NT2/D1 (cell line): Measurements from ENCODE around the gene CANT1.

ENCODE experiments used
- DNase-seq: peaks from one replicate; pipeline ENCODE4 v3.0.0-alpha.2; 2011; ENCODE audit warnings: low read depth, low spot score
- H3K27me3 ChIP-seq: 2 replicates; pipeline ENCODE4 v1.6.0; 2011; ENCODE audit warnings: mild to moderate bottlenecking; ENCODE audit not compliant: insufficient read length, insufficient read depth
- H3K36me3 ChIP-seq: 2 replicates; pipeline ENCODE4 v1.6.1; 2011; ENCODE audit warnings: mild to moderate bottlenecking, low read length, mixed read lengths; ENCODE audit not compliant: insufficient read depth, insufficient read length
- H3K4me1 ChIP-seq: 2 replicates; pipeline ENCODE4 v1.5.1; 2011; ENCODE audit not compliant: insufficient read depth, insufficient read length
- H3K4me3 ChIP-seq: 2 replicates; pipeline ENCODE4 v1.5.1; 2011; ENCODE audit warnings: low read depth; ENCODE audit not compliant: insufficient read length
- H3K9ac ChIP-seq: 2 replicates; pipeline ENCODE4 v1.6.0; 2011; ENCODE audit warnings: low read depth; ENCODE audit not compliant: insufficient read length
- H3K9me3 ChIP-seq: 2 replicates; pipeline ENCODE4 v1.5.1; 2011; ENCODE audit warnings: mild to moderate bottlenecking, low read length; ENCODE audit not compliant: insufficient read depth
- SUZ12 ChIP-seq: IDR thresholded peaks from 2 replicates; pipeline ENCODE4 v1.6.1; 2011; ENCODE audit not compliant: insufficient read length, insufficient read depth; ENCODE audit errors: extremely low read depth
- YY1 ChIP-seq: IDR thresholded peaks from 2 replicates; pipeline ENCODE4 v1.6.1; 2011; ENCODE audit not compliant: insufficient read length, insufficient read depth
- ZNF274 ChIP-seq: IDR thresholded peaks from 2 replicates; pipeline ENCODE4 v1.6.1; 2011; ENCODE audit warnings: mild to moderate bottlenecking, low read depth, low read length

CANT1 gene

GRCh38 chr17:79046916-79047280, 37.3 kb upstream of the CANT1 start:
- peaks cover 15% of the 10 kb centered on the region for H3K4me1 ChIP-seq
- H3K36me3 ChIP-seq = no peaks in the 10 kb centered on the region
- H3K4me3 ChIP-seq = no peak overlapping the region
- H3K27me3 ChIP-seq = no peaks in the 10 kb centered on the region
- TF ChIP-seq ZNF274 (no peak), SUZ12 (no peak), YY1 (no peak)
- H3K9me3 ChIP-seq = peaks cover 8% of the 10 kb centered on the region; the same call in 1 of the 2 replicates
- DNase-seq = no peak
- H3K9ac ChIP-seq = no peak overlapping the region

- DNase-seq = no peak
- Histone ChIP-seq H3K4me3 (no peak overlapping the region), H3K36me3 (no peaks in the 10 kb centered on the region), H3K9ac (peak overlapping the region; percentile 54), H3K4me1 (peaks cover 15% of the 10 kb centered on the region), H3K9me3 (peaks cover 4% of the 10 kb centered on the region; the same call in 1 of the 2 replicates), H3K27me3 (no peaks in the 10 kb centered on the region)
- TF ChIP-seq YY1 (no peak), SUZ12 (no peak), ZNF274 (no peak)
Observed at GRCh38 chr17:79046197-79046915, 36.8 kb upstream of the CANT1 start.

- peaks cover 15% of the 10 kb centered on the region for H3K4me1 ChIP-seq
- H3K36me3 ChIP-seq = no peaks in the 10 kb centered on the region
- H3K4me3 ChIP-seq = no peak overlapping the region
- H3K9ac ChIP-seq = no peak overlapping the region
- H3K9me3 ChIP-seq = no peaks in the 10 kb centered on the region
- peak; percentile 33 for DNase-seq
- H3K27me3 ChIP-seq = no peaks in the 10 kb centered on the region
- TF ChIP-seq ZNF274 (no peak), YY1 (no peak), SUZ12 (no peak)
Observed at GRCh38 chr17:79045842-79046196, 36.3 kb upstream of the CANT1 start.

- TF ChIP-seq SUZ12 = no peak
- TF ChIP-seq YY1 = no peak
- TF ChIP-seq ZNF274 = no peak
- Histone ChIP-seq H3K9me3 (no peaks in the 10 kb centered on the region), H3K27me3 (no peaks in the 10 kb centered on the region), H3K9ac (no peak overlapping the region), H3K36me3 (no peaks in the 10 kb centered on the region), H3K4me3 (no peak overlapping the region), H3K4me1 (peaks cover 15% of the 10 kb centered on the region)
- DNase-seq = no peak
Observed at GRCh38 chr17:79045001-79045729, 35.6 kb upstream of the CANT1 start.

GRCh38 chr17:79044462-79044861, 34.9 kb upstream of the CANT1 start:
- no peak for DNase-seq
- peaks cover 9% of the 10 kb centered on the region for H3K4me1 ChIP-seq
- no peaks in the 10 kb centered on the region for H3K36me3 ChIP-seq
- no peaks in the 10 kb centered on the region for H3K27me3 ChIP-seq
- no peak overlapping the region for H3K9ac ChIP-seq
- H3K9me3 ChIP-seq = no peaks in the 10 kb centered on the region
- TF ChIP-seq ZNF274 = no peak
- no peak for TF ChIP-seq SUZ12
- TF ChIP-seq YY1 = no peak
- H3K4me3 ChIP-seq = no peak overlapping the region

GRCh38 chr17:79043931-79044320, 34.4 kb upstream of the CANT1 start:
- no peaks in the 10 kb centered on the region for H3K27me3 ChIP-seq

GRCh38 chr17:79043191-79043930, 33.8 kb upstream of the CANT1 start:
- no peak for TF ChIP-seq SUZ12
- TF ChIP-seq YY1 = no peak
- no peak for TF ChIP-seq ZNF274
- DNase-seq = no peak
- Histone ChIP-seq H3K4me3 (no peak overlapping the region), H3K9ac (no peak overlapping the region), H3K27me3 (no peaks in the 10 kb centered on the region), H3K36me3 (no peaks in the 10 kb centered on the region), H3K4me1 (peaks cover 4% of the 10 kb centered on the region), H3K9me3 (no peaks in the 10 kb centered on the region)

More at GRCh38 chr17:79043931-79044320, 34.4 kb upstream of the CANT1 start:
- H3K9me3 ChIP-seq = no peaks in the 10 kb centered on the region
- no peaks in the 10 kb centered on the region for H3K36me3 ChIP-seq
- H3K4me3 ChIP-seq = no peak overlapping the region
- no peak for DNase-seq
- no peak overlapping the region for H3K9ac ChIP-seq
- TF ChIP-seq SUZ12 = no peak
- no peak for TF ChIP-seq ZNF274
- no peak for TF ChIP-seq YY1
- peaks cover 6% of the 10 kb centered on the region for H3K4me1 ChIP-seq
